H9 (cell line): ENCODE measurements around the gene EVC. TPM values are rescaled to one million over a fixed set of nuclear protein-coding genes. Genes with fewer than 3 reads are reported as not detected.

Source experiments
- DNase-seq: peaks from one replicate; pipeline ENCODE4 v3.0.0-alpha.2; 2017
- H2AFZ ChIP-seq: one replicate; pipeline ENCODE4 v1.6.1; 2013; ENCODE audit warnings: mild to moderate bottlenecking, low read length, control low read depth, moderate library complexity
- H2AK5ac ChIP-seq: 2 replicates; pipeline ENCODE4 v1.6.1; 2013; ENCODE audit warnings: low read length, control low read depth, mixed read lengths; ENCODE audit not compliant: insufficient read length
- H2BK120ac ChIP-seq: one replicate; pipeline ENCODE4 v1.6.1; 2013; ENCODE audit warnings: low read depth, mild to moderate bottlenecking, low read length, control low read depth, inconsistent platforms; ENCODE audit not compliant: poor library complexity, severe bottlenecking
- H2BK12ac ChIP-seq: 2 replicates; pipeline ENCODE4 v1.6.1; 2013; ENCODE audit warnings: low read length, control low read depth, mixed read lengths, low read depth; ENCODE audit not compliant: insufficient read length
- H2BK15ac ChIP-seq: 2 replicates; pipeline ENCODE4 v1.6.1; 2013; ENCODE audit warnings: low read depth, low read length, control low read depth
- H2BK20ac ChIP-seq: one replicate; pipeline ENCODE4 v1.6.1; 2013; ENCODE audit warnings: low read depth, mild to moderate bottlenecking, low read length, control low read depth, inconsistent platforms; ENCODE audit not compliant: poor library complexity, severe bottlenecking
- H2BK5ac ChIP-seq: 2 replicates; pipeline ENCODE4 v1.6.1; 2013; ENCODE audit warnings: low read length, control low read depth, mixed read lengths; ENCODE audit not compliant: insufficient read length
- H3K14ac ChIP-seq: 2 replicates; pipeline ENCODE4 v1.6.1; 2013; ENCODE audit warnings: low read length, control low read depth; ENCODE audit not compliant: insufficient read depth
- H3K18ac ChIP-seq: 2 replicates; pipeline ENCODE4 v1.6.1; 2013; ENCODE audit warnings: low read depth, mild to moderate bottlenecking, mixed read lengths, low read length, control low read depth; ENCODE audit not compliant: insufficient read length
- H3K23ac ChIP-seq: 2 replicates; pipeline ENCODE4 v1.6.1; 2013; ENCODE audit warnings: low read length, control low read depth, mixed read lengths, low read depth; ENCODE audit not compliant: insufficient read length
- H3K23me2 ChIP-seq: 2 replicates; pipeline ENCODE4 v1.6.1; 2013; ENCODE audit warnings: low read depth, mild to moderate bottlenecking, mixed read lengths, low read length, control low read depth; ENCODE audit not compliant: insufficient read length, poor library complexity, severe bottlenecking
- H3K27ac ChIP-seq: 2 replicates; pipeline ENCODE4 v1.5.1; 2013; ENCODE audit warnings: low read length, control low read depth, mixed read lengths, low read depth; ENCODE audit not compliant: insufficient read length
- H3K27me3 ChIP-seq: 2 replicates; pipeline ENCODE4 v1.6.1; 2013; ENCODE audit warnings: low read length, control low read depth, inconsistent platforms; ENCODE audit not compliant: insufficient read depth
- H3K4ac ChIP-seq: 2 replicates; pipeline ENCODE4 v1.6.1; 2013; ENCODE audit warnings: low read depth, mild to moderate bottlenecking, control low read depth, inconsistent platforms, low read length, moderate library complexity
- H3K4me1 ChIP-seq: 2 replicates; pipeline ENCODE4 v1.6.1; 2013; ENCODE audit warnings: low read length, control low read depth, inconsistent platforms; ENCODE audit not compliant: insufficient read depth
- H3K4me2 ChIP-seq: 2 replicates; pipeline ENCODE4 v1.6.1; 2013; ENCODE audit warnings: low read length, control low read depth, mixed read lengths; ENCODE audit not compliant: insufficient read length, insufficient read depth
- H3K56ac ChIP-seq: 2 replicates; pipeline ENCODE4 v1.6.1; 2013; ENCODE audit warnings: low read depth, mild to moderate bottlenecking, mixed read lengths, low read length, control low read depth; ENCODE audit not compliant: insufficient read length
- H3K79me1 ChIP-seq: 2 replicates; pipeline ENCODE4 v1.6.1; 2013; ENCODE audit warnings: low read depth, mild to moderate bottlenecking, moderate library complexity, low read length, control low read depth, inconsistent platforms; ENCODE audit not compliant: insufficient read depth, poor library complexity, severe bottlenecking
- H3K79me2 ChIP-seq: 2 replicates; pipeline ENCODE4 v1.6.1; 2013; ENCODE audit warnings: low read length, control low read depth, inconsistent platforms; ENCODE audit not compliant: insufficient read depth
- H3K9ac ChIP-seq: 2 replicates; pipeline ENCODE4 v1.6.1; 2013; ENCODE audit warnings: low read length, control low read depth, mixed read lengths; ENCODE audit not compliant: insufficient read length; ENCODE audit errors: extremely low read depth
- H3K9me3 ChIP-seq: one replicate; pipeline ENCODE4 v1.6.1; 2013; ENCODE audit warnings: low read depth, low read length, inconsistent platforms; ENCODE audit not compliant: control insufficient read depth
- H3T11ph ChIP-seq: one replicate; pipeline ENCODE4 v1.6.1; 2013; ENCODE audit warnings: mild to moderate bottlenecking, low read length, control low read depth, inconsistent platforms
- H4K20me1 ChIP-seq: one replicate; pipeline ENCODE4 v1.6.1; 2013; ENCODE audit not compliant: control insufficient read depth, insufficient read length, insufficient read depth
- H4K5ac ChIP-seq: 2 replicates; pipeline ENCODE4 v1.6.1; 2013; ENCODE audit warnings: low read depth, mild to moderate bottlenecking, mixed read lengths, low read length, control low read depth; ENCODE audit not compliant: insufficient read length
- H4K8ac ChIP-seq: replicated peaks from 2 replicates; pipeline ENCODE4 v1.6.1; 2013; ENCODE audit warnings: low read length, control low read depth, mixed read lengths, low read depth; ENCODE audit not compliant: insufficient read length
- H4K91ac ChIP-seq: 2 replicates; pipeline ENCODE4 v1.6.1; 2013; ENCODE audit warnings: low read depth, mild to moderate bottlenecking, moderate library complexity, mixed read lengths, low read length, control low read depth; ENCODE audit not compliant: insufficient read length
- H3K27ac Mint-ChIP-seq, 3 experiments: 2 replicates in 2 of 3; 3 replicates in 1 of 3; pipeline ENCODE4 v1.8.0; 2020 to 2021; ENCODE audit warnings: mixed read lengths in 3 of 3, mild to moderate bottlenecking in 1 of 3, moderate library complexity in 1 of 3
- H3K27me3 Mint-ChIP-seq: 2 replicates; pipeline ENCODE4 v1.8.0; 2021; ENCODE audit warnings: low read depth, mild to moderate bottlenecking, moderate library complexity, mixed read lengths
- H3K36me3 Mint-ChIP-seq, 3 experiments: 2 replicates in 2 of 3; 3 replicates in 1 of 3; pipeline ENCODE4 v1.8.0; 2020 to 2021; ENCODE audit warnings: low read depth in 3 of 3, mixed read lengths in 3 of 3; ENCODE audit not compliant: insufficient read depth in 1 of 3
- H3K4me1 Mint-ChIP-seq, 2 experiments: 2 replicates each; pipeline ENCODE4 v1.8.0; 2020; ENCODE audit warnings: mixed read lengths in 2 of 2
- H3K4me3 Mint-ChIP-seq, 2 experiments: 2 replicates in 1 of 2; 3 replicates in 1 of 2; pipeline ENCODE4 v1.8.0; 2020 to 2021; ENCODE audit warnings: mild to moderate bottlenecking in 2 of 2, mixed read lengths in 2 of 2, moderate library complexity in 1 of 2
- H3K9me3 Mint-ChIP-seq, 2 experiments: 2 replicates in 1 of 2; 3 replicates in 1 of 2; pipeline ENCODE4 v1.8.0; 2020; ENCODE audit warnings: mild to moderate bottlenecking in 2 of 2, mixed read lengths in 2 of 2, moderate library complexity in 1 of 2
- WGBS: extraction: QIAGEN DNeasy Blood & Tissue Kit; methylation state at CpG from one replicate; pipeline ENCODE4 v1.1.7; 2013; ENCODE audit warnings: missing lambda C conversion rate, low lambda C conversion rate, mixed read lengths; ENCODE audit not compliant: insufficient read length; ENCODE audit errors: extremely low coverage; 5-methylcytosine and 5-hydroxymethylcytosine counted together
- total RNA-seq: library from RNA; stranded (reverse); gene quantifications from 2 replicates; pipeline ENCODE4 v1.2.1, GENCODE V29; 2021
- TF ChIP-seq, protein P1 (sequence below): fragments of 200-600 bp; sonication (generic); conservative IDR thresholded peaks from 3 replicates; pipeline ENCODE4 v1.8.0; 2021; ENCODE audit warnings: antibody characterized with exemption, mild to moderate bottlenecking

EVC gene
- total RNA-seq, 1 experiment from 2014 or later: 10.1 TPM

DNA sequence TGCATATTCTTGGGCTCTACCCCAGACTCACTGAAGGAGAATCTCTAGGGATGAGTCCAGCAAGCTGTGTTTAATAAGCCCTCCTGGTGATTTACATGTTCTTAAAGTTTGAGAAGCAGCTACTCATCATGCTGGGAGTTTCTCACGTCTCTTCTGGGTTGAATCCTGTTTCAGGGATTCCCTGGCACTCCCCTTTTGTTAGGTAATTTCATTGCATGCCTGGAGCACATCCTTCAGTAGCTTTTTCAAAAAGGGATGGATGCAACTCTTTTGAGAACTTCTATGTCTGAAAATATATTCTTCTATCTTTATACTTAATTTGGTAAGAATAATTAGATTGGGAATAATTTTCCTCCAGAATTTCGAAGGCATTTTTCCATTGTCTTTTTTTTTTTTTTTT lies 4.4 kb downstream of the EVC start:
- no peak overlapping the region for H2BK20ac ChIP-seq
- no peak overlapping the region for H2AK5ac ChIP-seq
- Mint-ChIP-seq H3K27me3 (peaks cover 13% of the 10 kb centered on the region), H3K4me3 (no peak overlapping the region), H3K4me1 (peaks cover 26 to 27% of the 10 kb centered on the region in 2 experiments), H3K27ac (no peak overlapping the region), H3K36me3 (peaks cover 11 to 23% (median 17%) of the 10 kb centered on the region in 3 experiments), H3K9me3 (peaks cover 13% of the 10 kb centered on the region in 2 experiments)
- no peaks in the 10 kb centered on the region; the same call in 1 of the 2 replicates for H3K79me2 ChIP-seq
- H3K27me3 ChIP-seq: peaks cover 5% of the 10 kb centered on the region; the same call in 1 of the 2 replicates
- H4K20me1 ChIP-seq: no peaks in the 10 kb centered on the region
- H3K14ac ChIP-seq: no peak overlapping the region
- no peaks in the 10 kb centered on the region for H3K79me1 ChIP-seq
- no peak overlapping the region for H2BK120ac ChIP-seq
- no peak overlapping the region for H4K91ac ChIP-seq
- H3K4ac ChIP-seq: no peak overlapping the region
- H2BK15ac ChIP-seq: no peak overlapping the region
- no peak overlapping the region for H3K27ac ChIP-seq
- H3K9ac ChIP-seq: no peak overlapping the region
- H4K8ac ChIP-seq: no peak overlapping the region
- TF ChIP-seq, protein P1, sequence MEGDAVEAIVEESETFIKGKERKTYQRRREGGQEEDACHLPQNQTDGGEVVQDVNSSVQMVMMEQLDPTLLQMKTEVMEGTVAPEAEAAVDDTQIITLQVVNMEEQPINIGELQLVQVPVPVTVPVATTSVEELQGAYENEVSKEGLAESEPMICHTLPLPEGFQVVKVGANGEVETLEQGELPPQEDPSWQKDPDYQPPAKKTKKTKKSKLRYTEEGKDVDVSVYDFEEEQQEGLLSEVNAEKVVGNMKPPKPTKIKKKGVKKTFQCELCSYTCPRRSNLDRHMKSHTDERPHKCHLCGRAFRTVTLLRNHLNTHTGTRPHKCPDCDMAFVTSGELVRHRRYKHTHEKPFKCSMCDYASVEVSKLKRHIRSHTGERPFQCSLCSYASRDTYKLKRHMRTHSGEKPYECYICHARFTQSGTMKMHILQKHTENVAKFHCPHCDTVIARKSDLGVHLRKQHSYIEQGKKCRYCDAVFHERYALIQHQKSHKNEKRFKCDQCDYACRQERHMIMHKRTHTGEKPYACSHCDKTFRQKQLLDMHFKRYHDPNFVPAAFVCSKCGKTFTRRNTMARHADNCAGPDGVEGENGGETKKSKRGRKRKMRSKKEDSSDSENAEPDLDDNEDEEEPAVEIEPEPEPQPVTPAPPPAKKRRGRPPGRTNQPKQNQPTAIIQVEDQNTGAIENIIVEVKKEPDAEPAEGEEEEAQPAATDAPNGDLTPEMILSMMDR: no peak
- no peak overlapping the region for H3K4me2 ChIP-seq
- DNase-seq: no peak
- H3K4me1 ChIP-seq: no peaks in the 10 kb centered on the region
- no peak overlapping the region for H2BK12ac ChIP-seq
- no peak overlapping the region for H2AFZ ChIP-seq
- H3K56ac ChIP-seq: no peak overlapping the region
- no peak overlapping the region for H3K23ac ChIP-seq
- H3K23me2 ChIP-seq: peaks cover 8% of the 10 kb centered on the region
- H3K9me3 ChIP-seq: no peaks in the 10 kb centered on the region
- no peak overlapping the region for H3T11ph ChIP-seq
- no peak overlapping the region for H4K5ac ChIP-seq
- WGBS: no CpG with 5 or more reads among the region's 2 CpGs
- H3K18ac ChIP-seq: no peak overlapping the region
- H2BK5ac ChIP-seq: no peak overlapping the region
